Measurements from ENCODE around the gene PRKD2.

DNA sequence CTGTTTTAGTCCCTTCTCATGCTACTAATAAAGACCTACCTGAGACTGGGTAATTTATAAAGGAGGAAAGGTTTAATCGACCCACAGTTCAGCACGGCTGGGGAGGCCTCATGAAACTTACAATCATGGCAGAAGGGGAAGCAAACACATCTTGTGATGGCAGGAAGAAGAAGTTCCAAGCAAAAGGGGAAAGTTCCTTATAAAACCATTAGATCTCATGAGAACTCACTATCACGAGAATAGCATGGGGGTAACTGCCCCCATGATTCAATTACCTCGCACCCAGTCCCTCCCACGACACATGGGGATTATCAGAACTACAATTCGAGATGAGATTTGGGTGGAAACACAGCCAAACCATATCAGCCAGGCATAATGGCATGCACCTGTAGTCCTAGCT lies 42.3 kb upstream of the PRKD2 start:
- TF ChIP-seq, protein P1, sequence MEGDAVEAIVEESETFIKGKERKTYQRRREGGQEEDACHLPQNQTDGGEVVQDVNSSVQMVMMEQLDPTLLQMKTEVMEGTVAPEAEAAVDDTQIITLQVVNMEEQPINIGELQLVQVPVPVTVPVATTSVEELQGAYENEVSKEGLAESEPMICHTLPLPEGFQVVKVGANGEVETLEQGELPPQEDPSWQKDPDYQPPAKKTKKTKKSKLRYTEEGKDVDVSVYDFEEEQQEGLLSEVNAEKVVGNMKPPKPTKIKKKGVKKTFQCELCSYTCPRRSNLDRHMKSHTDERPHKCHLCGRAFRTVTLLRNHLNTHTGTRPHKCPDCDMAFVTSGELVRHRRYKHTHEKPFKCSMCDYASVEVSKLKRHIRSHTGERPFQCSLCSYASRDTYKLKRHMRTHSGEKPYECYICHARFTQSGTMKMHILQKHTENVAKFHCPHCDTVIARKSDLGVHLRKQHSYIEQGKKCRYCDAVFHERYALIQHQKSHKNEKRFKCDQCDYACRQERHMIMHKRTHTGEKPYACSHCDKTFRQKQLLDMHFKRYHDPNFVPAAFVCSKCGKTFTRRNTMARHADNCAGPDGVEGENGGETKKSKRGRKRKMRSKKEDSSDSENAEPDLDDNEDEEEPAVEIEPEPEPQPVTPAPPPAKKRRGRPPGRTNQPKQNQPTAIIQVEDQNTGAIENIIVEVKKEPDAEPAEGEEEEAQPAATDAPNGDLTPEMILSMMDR (conservative IDR thresholded peaks at IDR 0.05 in 1 of 2, IDR thresholded peaks at IDR 0.05 in 1 of 2; ENCODE audit: extremely low read depth in 1 of 2, insufficient read depth in 1 of 2, low read depth in 1 of 2, low read length in 2 of 2), result no peak
- TF ChIP-seq EZH2 (IDR thresholded peaks at IDR 0.05; ENCODE audit: borderline replicate concordance, low read length), result no peak

Data from mammary epithelial cell (primary cell).